KOPT-K1 (cell line): ENCODE results near the gene ELOVL4.
A peak's percentile ranks its signal among the peaks of the same experiment; 100 is the strongest.

Experiments used
- H3K27ac ChIP-seq: fragments of 200-600 bp; sonication (generic); 2 replicates; pipeline ENCODE4 v1.5.1; 2016; ENCODE audit warnings: antibody characterized with exemption, mild to moderate bottlenecking, low read depth, low read length; ENCODE audit not compliant: poor library complexity, severe bottlenecking
- H3K36me3 ChIP-seq: fragments of 200-600 bp; sonication (generic); 2 replicates; pipeline ENCODE4 v1.5.1; 2017; ENCODE audit warnings: antibody characterized with exemption, mild to moderate bottlenecking, low read length, moderate library complexity; ENCODE audit not compliant: insufficient read depth
- H3K9me3 ChIP-seq: fragments of 200-600 bp; sonication (generic); 2 replicates; pipeline ENCODE4 v1.5.1; 2017; ENCODE audit warnings: antibody characterized with exemption, low read length, mild to moderate bottlenecking; ENCODE audit not compliant: insufficient read depth, poor library complexity, severe bottlenecking

Gene ELOVL4

DNA sequence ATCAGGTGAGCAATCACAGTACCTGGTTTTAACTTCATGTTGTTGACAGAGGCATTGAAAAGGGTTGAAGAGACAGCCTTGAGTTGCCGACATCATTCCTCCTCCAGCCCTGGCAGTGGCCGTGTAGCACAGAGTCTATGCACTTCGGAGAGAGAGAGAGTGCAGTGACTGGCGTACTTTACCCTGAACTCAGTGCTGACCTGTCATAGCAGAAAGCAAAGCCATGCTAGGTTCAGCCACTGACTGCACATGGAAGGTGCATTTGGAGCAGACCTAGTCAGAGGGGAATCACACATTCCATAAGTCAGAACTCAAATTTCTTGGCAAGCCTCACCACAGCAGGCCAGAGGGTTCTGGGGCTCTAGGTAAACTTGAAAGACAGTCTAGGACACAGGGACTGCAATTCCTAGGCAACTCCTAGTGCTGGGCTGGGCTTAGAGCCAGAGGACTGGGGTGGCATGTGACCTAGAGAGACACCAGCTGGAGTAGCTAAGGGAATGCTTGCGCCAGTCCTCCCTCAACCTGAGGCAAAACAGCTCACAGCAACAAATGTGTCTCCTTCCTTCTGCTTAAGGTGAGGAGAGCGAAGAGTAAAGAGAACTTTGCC, 69.1 kb downstream of the ELOVL4 start:
- Histone ChIP-seq H3K9me3 (no peaks in the 10 kb centered on the region), H3K36me3 (no peaks in the 10 kb centered on the region), H3K27ac (no peak overlapping the region)

DNA sequence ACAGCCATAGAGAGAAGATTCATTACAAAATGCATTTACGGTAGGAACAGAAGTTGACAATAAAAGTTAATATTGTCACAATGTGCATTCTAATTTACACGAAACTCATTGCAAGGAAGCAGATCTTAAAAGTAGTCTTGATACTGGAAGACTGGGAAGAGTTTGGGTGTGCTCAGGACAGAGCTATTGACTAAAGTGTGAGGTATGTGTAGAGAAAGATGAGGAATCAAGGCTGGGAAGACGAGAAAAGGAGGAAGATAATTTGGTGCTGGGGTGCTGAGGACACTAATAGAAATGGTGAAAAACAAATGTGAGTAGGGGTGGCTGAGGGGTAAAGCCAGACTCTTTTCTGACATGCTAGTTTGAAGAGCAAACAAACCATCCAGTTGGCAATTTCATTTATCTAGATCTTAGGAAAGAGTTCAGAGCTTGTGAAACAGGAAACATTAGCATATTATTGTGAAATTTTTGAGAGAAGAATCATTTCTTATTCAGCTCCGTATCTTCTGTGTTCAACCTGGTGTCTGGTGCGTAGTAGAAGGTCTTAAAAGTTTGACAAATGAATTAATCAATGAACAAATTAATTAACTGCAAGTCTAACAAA, 72.7 kb downstream of the ELOVL4 start:
- Histone ChIP-seq H3K36me3 (no peaks in the 10 kb centered on the region), H3K27ac (no peak overlapping the region), H3K9me3 (no peaks in the 10 kb centered on the region)

DNA sequence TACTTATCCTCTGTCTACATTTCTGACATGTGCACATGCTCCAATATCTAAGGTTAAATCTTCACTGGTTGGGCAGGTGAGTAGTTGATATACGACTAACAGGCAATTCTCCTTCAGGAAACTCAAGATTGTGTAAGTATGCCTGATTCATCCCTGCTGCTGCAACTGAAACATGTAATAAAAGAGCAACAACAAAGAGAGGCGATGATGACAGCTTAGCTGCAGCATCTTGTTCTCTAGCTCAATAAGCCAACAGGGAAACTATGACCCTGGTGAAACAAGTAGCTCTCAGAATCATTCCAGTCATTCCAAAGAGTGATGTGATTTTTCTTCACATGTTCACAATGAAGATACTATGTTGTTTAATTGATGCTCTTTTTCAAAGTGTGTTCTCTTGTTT, 74.4 kb downstream of the ELOVL4 start:
- Histone ChIP-seq H3K36me3 (no peaks in the 10 kb centered on the region), H3K27ac (no peak overlapping the region), H3K9me3 (no peaks in the 10 kb centered on the region)

DNA sequence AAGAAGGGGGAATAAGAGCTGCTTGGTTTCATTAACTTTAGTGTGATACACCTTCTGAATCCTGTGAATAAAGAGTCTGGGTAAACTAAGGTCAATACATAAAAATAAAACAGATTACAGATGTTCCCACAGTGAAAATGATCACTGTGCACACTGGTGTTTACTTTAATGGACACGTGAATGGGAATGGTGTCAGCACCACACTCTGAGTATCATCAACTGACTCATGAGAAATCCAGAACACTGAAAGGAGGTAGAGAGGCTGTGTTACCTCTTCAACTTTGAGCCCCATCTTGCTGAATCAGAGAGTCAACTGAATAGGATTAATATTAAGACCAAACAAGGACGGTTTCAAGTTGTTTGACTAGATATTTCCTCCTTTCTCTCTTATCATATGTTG, 75.0 kb downstream of the ELOVL4 start:
- Histone ChIP-seq H3K27ac (no peak overlapping the region), H3K9me3 (no peaks in the 10 kb centered on the region), H3K36me3 (no peaks in the 10 kb centered on the region)

GRCh38 chr6:79869600-79870084, 77.7 kb downstream of the ELOVL4 start:
- H3K36me3 ChIP-seq: no peaks in the 10 kb centered on the region
- no peaks in the 10 kb centered on the region for H3K9me3 ChIP-seq
- H3K27ac ChIP-seq: peak overlapping the region; percentile 37

GRCh38 chr6:79869184-79869583, 78.2 kb downstream of the ELOVL4 start:
- no peaks in the 10 kb centered on the region for H3K36me3 ChIP-seq
- H3K27ac ChIP-seq: no peak overlapping the region
- H3K9me3 ChIP-seq: no peaks in the 10 kb centered on the region

DNA sequence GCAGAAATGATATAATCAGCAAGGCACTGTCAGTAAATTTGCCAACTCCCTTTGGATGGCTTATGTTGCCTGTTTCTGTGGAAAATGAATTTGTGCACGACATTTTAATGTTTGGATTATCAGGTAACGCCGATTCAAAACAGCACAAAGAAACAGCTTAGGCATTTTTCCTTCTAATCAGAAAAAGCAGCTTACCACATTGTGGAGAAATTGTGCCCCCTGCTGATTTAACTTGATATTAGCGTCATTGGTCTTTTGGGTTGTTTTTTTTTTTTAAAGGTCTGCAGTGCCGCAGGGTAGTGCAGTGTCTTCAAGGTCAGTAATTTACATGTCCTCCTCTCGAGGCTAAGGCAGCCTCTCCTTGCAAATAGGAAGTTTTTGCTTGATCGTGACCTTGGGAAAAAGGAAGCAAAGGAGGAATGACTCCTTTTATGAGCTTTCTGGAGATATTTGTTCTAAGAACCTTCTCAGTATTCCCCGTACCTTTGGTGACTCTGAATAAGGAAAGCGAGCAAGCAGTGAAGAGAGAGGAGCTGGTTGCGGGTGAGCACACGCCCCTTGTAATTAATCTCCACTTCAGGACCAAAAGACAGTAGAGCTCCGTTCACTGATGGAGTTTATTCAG, 79.1 kb downstream of the ELOVL4 start:
- Histone ChIP-seq H3K27ac (no peak overlapping the region), H3K9me3 (no peaks in the 10 kb centered on the region), H3K36me3 (no peaks in the 10 kb centered on the region)
